ENCODE results near the gene FGD3.

- TF ChIP-seq CTCF (IDR thresholded peaks at IDR 0.05; ENCODE audit: insufficient read depth, low read length, poor library complexity, severe bottlenecking) (no peak), EZH2phosphoT487 (conservative IDR thresholded peaks at IDR 0.05; ENCODE audit: low read length) (no peak)
Observed at GRCh38 chr9:92969516-92970466, 22.5 kb downstream of the FGD3 start.

Measured in SU-DHL-6 (cell line).